Muscle of leg (tissue), 11 donors: ENCODE data around the gene BCL11A. TPM values are rescaled to one million over a fixed set of nuclear protein-coding genes. Genes with fewer than 3 reads are reported as not detected.

ENCODE experiments used
- DNase-seq: peaks from one replicate; pipeline ENCODE4 v3.0.0; 2013
- H3K27ac ChIP-seq: one replicate; pipeline ENCODE4 v1.5.1; 2013; ENCODE audit warnings: mild to moderate bottlenecking, low read length, control low read depth
- H3K27me3 ChIP-seq: one replicate; pipeline ENCODE4 v1.6.1; 2013; ENCODE audit warnings: low read length; ENCODE audit not compliant: control insufficient read depth, insufficient read depth
- H3K36me3 ChIP-seq: one replicate; pipeline ENCODE4 v1.6.1; 2013; ENCODE audit warnings: low read length; ENCODE audit not compliant: control insufficient read depth, insufficient read depth
- H3K4me1 ChIP-seq: one replicate; pipeline ENCODE4 v1.6.1; 2013; ENCODE audit warnings: low read length; ENCODE audit not compliant: control insufficient read depth, insufficient read depth
- H3K4me3 ChIP-seq: one replicate; pipeline ENCODE4 v1.5.1; 2013; ENCODE audit warnings: low read length, control low read depth
- H3K9me3 ChIP-seq: replicated peaks from 2 replicates; pipeline ENCODE4 v1.6.1; 2013; ENCODE audit warnings: low read depth, low read length; ENCODE audit not compliant: control insufficient read depth
- WGBS: methylation state at CpG from one replicate; pipeline ENCODE4 v1.1.5; 2013; ENCODE audit warnings: missing lambda C conversion rate; ENCODE audit not compliant: insufficient coverage; 5-methylcytosine and 5-hydroxymethylcytosine counted together
- polyA plus RNA-seq, 8 donors: library from polyadenylated mRNA; unstranded; fragments of 120-200 nt; gene quantifications; one replicate each; pipeline versions ENCODE4 v1.2.1 to v1.2.3, GENCODE V29; 2013; ENCODE audit warnings: inconsistent platforms in 1 of 8, low replicate concordance in 1 of 8; ENCODE audit not compliant: insufficient read length in 8 of 8, insufficient read depth in 1 of 8
- total RNA-seq: library from RNA; stranded (reverse); fragments of 120-200 nt; gene quantifications from one replicate; pipeline ENCODE4 v1.2.4, GENCODE V29; 2013

The BCL11A gene
- total and polyA plus RNA-seq, 9 donors: 1.1 to 12.2 (median 2.7) TPM

DNA sequence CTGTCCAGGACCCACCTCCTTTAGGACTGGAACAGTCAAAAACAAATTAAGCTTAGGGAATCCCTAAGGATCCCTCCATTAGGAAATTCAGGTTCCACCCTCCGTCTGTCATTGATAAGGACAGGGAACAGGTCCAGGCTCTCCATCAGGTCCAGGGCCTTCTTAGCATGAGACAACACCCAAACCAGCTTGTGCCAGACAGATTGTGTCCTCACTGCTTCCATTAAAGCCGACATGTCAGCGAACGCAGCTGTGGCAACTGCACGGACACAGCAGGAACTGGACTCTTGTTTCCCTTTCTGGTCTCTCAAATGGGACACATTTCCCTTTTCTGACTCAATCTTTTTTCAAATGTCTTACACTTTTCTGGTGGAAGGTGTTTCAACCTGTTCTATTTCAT is 81.4 kb downstream of the BCL11A start:
- 41% methylated on average over 4 of the region's 5 CpGs for WGBS

DNA sequence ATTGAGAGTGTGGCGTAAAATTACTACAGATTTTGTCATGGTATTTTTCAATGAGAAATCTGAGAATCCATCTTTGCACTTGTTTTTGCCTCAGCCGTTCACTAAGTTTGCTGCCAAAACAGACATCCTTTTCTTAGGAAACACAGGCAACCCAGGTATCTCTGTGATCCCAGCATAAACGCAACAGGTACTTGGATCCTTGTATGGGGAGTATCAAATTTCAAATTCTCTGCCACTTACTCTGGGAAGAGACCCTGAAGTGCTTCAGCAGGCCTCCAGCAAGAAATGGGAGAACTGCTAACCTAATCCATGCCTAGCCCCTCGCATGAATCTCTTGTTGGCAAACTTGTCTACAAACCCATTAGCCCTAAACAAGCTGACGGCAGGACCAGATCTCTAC is 83.1 kb downstream of the BCL11A start:
- H3K4me3 ChIP-seq: no peak overlapping the region
- WGBS: 71% methylated on average over 1 of the region's 5 CpGs
- H3K36me3 ChIP-seq: no peaks in the 10 kb centered on the region
- H3K27ac ChIP-seq: no peak overlapping the region
- no peaks in the 10 kb centered on the region for H3K27me3 ChIP-seq
- DNase-seq: no peak
- peaks cover 3% of the 10 kb centered on the region for H3K4me1 ChIP-seq
- H3K9me3 ChIP-seq: no peaks in the 10 kb centered on the region

More for the DNA sequence above, 81.4 kb downstream of the BCL11A start:
- no peaks in the 10 kb centered on the region for H3K36me3 ChIP-seq
- no peaks in the 10 kb centered on the region for H3K9me3 ChIP-seq
- peaks cover 3% of the 10 kb centered on the region for H3K4me1 ChIP-seq
- H3K4me3 ChIP-seq: no peak overlapping the region
- H3K27ac ChIP-seq: no peak overlapping the region
- H3K27me3 ChIP-seq: no peaks in the 10 kb centered on the region
- peak; percentile 49 for DNase-seq

- Histone ChIP-seq H3K9me3 (no peaks in the 10 kb centered on the region), H3K36me3 (no peaks in the 10 kb centered on the region), H3K27ac (no peak overlapping the region), H3K4me3 (no peak overlapping the region), H3K27me3 (no peaks in the 10 kb centered on the region), H3K4me1 (peaks cover 3% of the 10 kb centered on the region)
- no peak for DNase-seq
- no CpG with 5 or more reads among the region's 6 CpGs for WGBS
These were observed 83.7 kb downstream of the BCL11A start for GRCh38 chr2:60469536-60470317.

GRCh38 chr2:60468382-60469085 is 84.9 kb downstream of the BCL11A start:
- Histone ChIP-seq H3K36me3 (no peaks in the 10 kb centered on the region), H3K4me1 (peaks cover 3% of the 10 kb centered on the region), H3K27me3 (no peaks in the 10 kb centered on the region), H3K4me3 (no peak overlapping the region), H3K9me3 (no peaks in the 10 kb centered on the region), H3K27ac (no peak overlapping the region)
- peak; percentile 58 for DNase-seq
- WGBS: 38% methylated on average over 1 of the region's 7 CpGs

GRCh38 chr2:60466161-60466702 is 87.2 kb downstream of the BCL11A start:
- 57% methylated on average over 2 of the region's 3 CpGs for WGBS
- no peak for DNase-seq
- Histone ChIP-seq H3K36me3 (no peaks in the 10 kb centered on the region), H3K27ac (no peak overlapping the region), H3K4me3 (no peak overlapping the region), H3K9me3 (no peaks in the 10 kb centered on the region), H3K27me3 (no peaks in the 10 kb centered on the region), H3K4me1 (peaks cover 6% of the 10 kb centered on the region)

GRCh38 chr2:60465736-60466135 is 87.7 kb downstream of the BCL11A start:
- Histone ChIP-seq H3K4me1 (peaks cover 6% of the 10 kb centered on the region), H3K27ac (no peak overlapping the region), H3K36me3 (no peaks in the 10 kb centered on the region), H3K9me3 (no peaks in the 10 kb centered on the region), H3K27me3 (no peaks in the 10 kb centered on the region), H3K4me3 (no peak overlapping the region)
- no CpG with 5 or more reads among the region's 4 CpGs for WGBS
- no peak for DNase-seq

- Histone ChIP-seq H3K4me3 (no peak overlapping the region), H3K4me1 (peaks cover 6% of the 10 kb centered on the region), H3K27me3 (no peaks in the 10 kb centered on the region), H3K27ac (no peak overlapping the region), H3K9me3 (no peaks in the 10 kb centered on the region), H3K36me3 (no peaks in the 10 kb centered on the region)
- WGBS: 0% methylated on average over 1 of the region's 6 CpGs
- DNase-seq: peak; percentile 66
These were observed 90.2 kb downstream of the BCL11A start for GRCh38 chr2:60463249-60463648.

DNA sequence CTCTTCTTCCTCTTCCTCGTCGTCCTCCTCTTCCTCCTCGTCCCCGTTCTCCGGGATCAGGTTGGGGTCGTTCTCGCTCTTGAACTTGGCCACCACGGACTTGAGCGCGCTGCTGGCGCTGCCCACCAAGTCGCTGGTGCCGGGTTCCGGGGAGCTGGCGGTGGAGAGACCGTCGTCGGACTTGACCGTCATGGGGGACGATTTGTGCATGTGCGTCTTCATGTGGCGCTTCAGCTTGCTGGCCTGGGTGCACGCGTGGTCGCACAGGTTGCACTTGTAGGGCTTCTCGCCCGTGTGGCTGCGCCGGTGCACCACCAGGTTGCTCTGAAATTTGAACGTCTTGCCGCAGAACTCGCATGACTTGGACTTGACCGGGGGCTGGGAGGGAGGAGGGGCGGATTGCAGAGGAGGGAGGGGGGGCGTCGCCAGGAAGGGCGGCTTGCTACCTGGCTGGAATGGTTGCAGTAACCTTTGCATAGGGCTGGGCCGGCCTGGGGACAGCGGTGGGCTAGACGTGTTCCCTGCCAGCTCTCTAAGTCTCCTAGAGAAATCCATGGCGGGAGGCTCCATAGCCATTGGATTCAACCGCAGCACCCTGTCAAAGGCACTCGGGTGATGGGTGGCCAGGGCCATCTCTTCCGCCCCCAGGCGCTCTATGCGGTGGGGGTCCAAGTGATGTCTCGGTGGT is 91.9 kb downstream of the BCL11A start:
- no peaks in the 10 kb centered on the region for H3K9me3 ChIP-seq
- no peaks in the 10 kb centered on the region for H3K27me3 ChIP-seq
- H3K4me3 ChIP-seq: no peak overlapping the region
- 97% methylated on average over 43 of the region's 47 CpGs for WGBS
- peaks cover 5% of the 10 kb centered on the region for H3K4me1 ChIP-seq
- H3K36me3 ChIP-seq: no peaks in the 10 kb centered on the region
- H3K27ac ChIP-seq: no peak overlapping the region
- no peak for DNase-seq

- Histone ChIP-seq H3K36me3 (no peaks in the 10 kb centered on the region), H3K27ac (no peak overlapping the region), H3K9me3 (no peaks in the 10 kb centered on the region), H3K27me3 (no peaks in the 10 kb centered on the region), H3K4me1 (peaks cover 5% of the 10 kb centered on the region), H3K4me3 (no peak overlapping the region)
- DNase-seq: no peak
- 97% methylated on average over 76 of the region's 76 CpGs for WGBS
These were observed 92.7 kb downstream of the BCL11A start for GRCh38 chr2:60460577-60461420.
